Measurements from ENCODE around the gene FAM98B.
"Not testable (repeated sequence)": the region's sequence is repeated elsewhere in the genome, so short reads cannot be mapped to it uniquely, and the experiment has no call there.

FAM98B gene

GRCh38 chr15:38436993-38437392, 16.9 kb upstream of the FAM98B start:
- no peaks in the 10 kb centered on the region for H3K27me3 ChIP-seq (ENCODE audit: low read depth, low read length)
- H3K36me3 ChIP-seq (ENCODE audit: control insufficient read depth in 1 of 2, insufficient read depth in 2 of 2, low read length in 2 of 2), result no peaks in the 10 kb centered on the region
- H3K27ac ChIP-seq (ENCODE audit: low read length), result no peak overlapping the region
- H3K9me3 ChIP-seq (ENCODE audit: control insufficient read depth in 1 of 2, low read length in 2 of 2), result no peaks in the 10 kb centered on the region
- peaks cover 0 to 7% of the 10 kb centered on the region in 2 donors for H3K4me1 ChIP-seq (ENCODE audit: control insufficient read depth in 1 of 2, insufficient read depth in 2 of 2, low read length in 2 of 2)
- no peak overlapping the region for H3K4me3 ChIP-seq (ENCODE audit: low read depth in 1 of 2, low read length in 2 of 2)

GRCh38 chr15:38437603-38438002, 16.3 kb upstream of the FAM98B start:
- not testable (repeated sequence) for H3K4me1 ChIP-seq (ENCODE audit: control insufficient read depth in 1 of 2, insufficient read depth in 2 of 2, low read length in 2 of 2); H3K27ac ChIP-seq (ENCODE audit: low read length); H3K9me3 ChIP-seq (ENCODE audit: control insufficient read depth in 1 of 2, low read length in 2 of 2); H3K27me3 ChIP-seq (ENCODE audit: low read depth, low read length); H3K36me3 ChIP-seq (ENCODE audit: control insufficient read depth in 1 of 2, insufficient read depth in 2 of 2, low read length in 2 of 2); H3K4me3 ChIP-seq (ENCODE audit: low read depth in 1 of 2, low read length in 2 of 2)

DNA sequence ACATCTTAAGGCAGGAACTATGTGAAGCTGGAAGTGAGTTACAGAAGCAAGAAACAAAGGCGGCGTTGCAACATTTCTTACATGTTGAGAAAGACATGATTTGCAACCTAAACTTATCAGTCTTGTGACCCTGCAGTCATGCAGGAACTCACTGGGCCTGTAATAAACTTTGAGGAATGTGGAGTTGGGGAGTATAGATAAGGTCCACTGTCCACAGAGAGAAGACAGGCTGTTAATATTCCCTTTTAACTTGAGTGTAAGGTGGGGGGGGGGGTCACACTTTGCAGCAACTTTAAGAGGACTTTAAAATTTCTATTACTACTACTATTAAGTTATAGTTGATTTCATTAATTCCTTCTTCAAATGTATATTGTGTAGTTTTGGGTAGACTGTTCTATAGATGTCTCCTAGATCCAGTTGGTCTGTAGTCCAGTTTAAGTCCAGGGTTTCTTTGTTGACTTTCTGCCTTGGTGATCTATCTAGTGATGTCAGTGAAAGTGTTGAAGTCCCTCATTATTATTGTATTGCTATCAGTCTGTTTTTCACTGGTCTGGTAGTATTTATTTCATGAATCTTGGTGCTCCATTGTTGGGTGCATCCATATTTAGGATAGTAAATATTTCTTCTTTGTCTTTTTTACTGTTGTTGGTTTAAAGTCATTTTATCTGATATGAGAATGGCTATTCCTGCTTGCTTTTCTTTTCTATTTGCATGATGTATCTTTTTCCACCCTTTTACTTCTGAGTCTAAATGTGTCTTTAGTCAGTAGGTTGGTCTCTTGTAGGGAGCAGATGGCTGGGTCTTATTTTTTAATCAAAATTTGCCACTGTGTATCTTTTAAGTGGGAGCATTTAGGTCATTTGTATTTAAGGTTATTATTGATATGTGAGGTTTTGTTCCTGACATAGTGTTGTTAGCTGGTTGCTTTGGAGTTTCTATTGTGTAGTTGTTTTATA, 15.6 kb upstream of the FAM98B start:
- peaks cover 0 to 7% of the 10 kb centered on the region in 2 donors for H3K4me1 ChIP-seq (ENCODE audit: control insufficient read depth in 1 of 2, insufficient read depth in 2 of 2, low read length in 2 of 2)
- no peaks in the 10 kb centered on the region for H3K9me3 ChIP-seq (ENCODE audit: control insufficient read depth in 1 of 2, low read length in 2 of 2)
- no peaks in the 10 kb centered on the region for H3K36me3 ChIP-seq (ENCODE audit: control insufficient read depth in 1 of 2, insufficient read depth in 2 of 2, low read length in 2 of 2)
- H3K27me3 ChIP-seq (ENCODE audit: low read depth, low read length), result no peaks in the 10 kb centered on the region
- H3K4me3 ChIP-seq (ENCODE audit: low read depth in 1 of 2, low read length in 2 of 2), result no peak overlapping the region
- H3K27ac ChIP-seq (ENCODE audit: low read length), result no peak overlapping the region

DNA sequence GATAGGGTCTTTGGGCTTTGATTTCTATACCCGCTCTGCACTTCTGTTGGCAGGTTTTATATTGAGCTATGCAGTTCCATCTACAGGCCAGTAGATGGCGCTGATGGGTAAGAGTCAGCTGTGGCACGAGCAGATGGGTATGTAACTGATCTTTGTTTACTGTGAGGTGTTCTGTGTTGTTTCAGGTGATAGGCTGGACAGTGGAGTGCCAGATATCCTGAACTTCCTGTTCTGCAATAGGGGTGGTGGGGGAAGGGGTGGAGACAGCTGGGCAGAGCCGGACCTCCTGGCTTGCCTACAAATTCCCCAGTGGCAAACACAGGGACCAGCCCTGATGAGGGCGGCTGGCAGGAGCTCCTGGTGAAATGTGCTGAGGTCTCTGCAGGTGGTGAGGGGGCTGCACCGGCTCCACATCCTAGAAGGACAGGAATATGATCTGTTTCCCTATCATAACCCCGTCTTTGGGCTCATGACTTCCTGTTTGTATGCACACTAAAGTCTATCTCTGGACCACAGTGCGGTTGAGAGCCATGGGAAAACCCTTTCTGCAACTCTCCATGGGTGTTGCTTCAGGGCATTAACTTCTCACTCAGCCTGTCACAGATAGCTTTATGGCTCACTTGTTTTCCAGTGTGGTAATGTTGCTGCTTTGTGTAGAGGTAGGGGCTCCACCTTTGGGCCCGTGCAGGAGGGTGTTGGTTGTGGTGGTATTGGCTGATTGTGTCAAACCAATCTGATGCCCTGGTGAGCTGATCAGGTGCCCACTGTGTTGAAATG, 13.4 kb upstream of the FAM98B start:
- Histone ChIP-seq H3K9me3 (ENCODE audit: control insufficient read depth in 1 of 2, low read length in 2 of 2) (no peaks in the 10 kb centered on the region), H3K4me1 (ENCODE audit: control insufficient read depth in 1 of 2, insufficient read depth in 2 of 2, low read length in 2 of 2) (peaks cover 0 to 7% of the 10 kb centered on the region in 2 donors), H3K27ac (ENCODE audit: low read length) (no peak overlapping the region), H3K36me3 (ENCODE audit: control insufficient read depth in 1 of 2, insufficient read depth in 2 of 2, low read length in 2 of 2) (no peaks in the 10 kb centered on the region), H3K27me3 (ENCODE audit: low read depth, low read length) (no peaks in the 10 kb centered on the region), H3K4me3 (ENCODE audit: low read depth in 1 of 2, low read length in 2 of 2) (peak overlapping the region; percentile 12 to 17)

DNA sequence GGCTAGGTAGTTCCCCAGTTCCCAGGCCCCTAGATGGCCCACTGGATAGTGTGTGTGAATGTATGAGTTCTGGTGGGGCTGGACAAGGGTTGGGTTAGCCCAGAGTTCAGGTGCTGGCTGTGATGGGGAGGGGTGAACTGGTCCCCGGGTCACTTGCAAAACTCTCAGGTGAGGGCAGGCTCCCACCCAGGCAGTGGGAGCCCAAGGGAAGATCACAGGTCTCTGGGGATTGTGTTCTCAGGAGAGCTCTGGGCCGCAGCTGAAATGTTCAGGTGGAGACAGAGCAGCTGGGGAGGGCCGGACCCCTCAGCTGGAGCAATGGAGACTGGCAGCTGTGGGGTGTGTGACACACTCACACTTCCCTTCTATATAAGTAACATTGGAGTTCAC, 12.8 kb upstream of the FAM98B start:
- Histone ChIP-seq H3K27me3 (ENCODE audit: low read depth, low read length) (no peaks in the 10 kb centered on the region), H3K36me3 (ENCODE audit: control insufficient read depth in 1 of 2, insufficient read depth in 2 of 2, low read length in 2 of 2) (no peaks in the 10 kb centered on the region), H3K27ac (ENCODE audit: low read length) (no peak overlapping the region), H3K4me3 (ENCODE audit: low read depth in 1 of 2, low read length in 2 of 2) (no peak overlapping the region), H3K9me3 (ENCODE audit: control insufficient read depth in 1 of 2, low read length in 2 of 2) (no peaks in the 10 kb centered on the region), H3K4me1 (ENCODE audit: control insufficient read depth in 1 of 2, insufficient read depth in 2 of 2, low read length in 2 of 2) (peaks cover 0 to 7% of the 10 kb centered on the region in 2 donors)

DNA sequence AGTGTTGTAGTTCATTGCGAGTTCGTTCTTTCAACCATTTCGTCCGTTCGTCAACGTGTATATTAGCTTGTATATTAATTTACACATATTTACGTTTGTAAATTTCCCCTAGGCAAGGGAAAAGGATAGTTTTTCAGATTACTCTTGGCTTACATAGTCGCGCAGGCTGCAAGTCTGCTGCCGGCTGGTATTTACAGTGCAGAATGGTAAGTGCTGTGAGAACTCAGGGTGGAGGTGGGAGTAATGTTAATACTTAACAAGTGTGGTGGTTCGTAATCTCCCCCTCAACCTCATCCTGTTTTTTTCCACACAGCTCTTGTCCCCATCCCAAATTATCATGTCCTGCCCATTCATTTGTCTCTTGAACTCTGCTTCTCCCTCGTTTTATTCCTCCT, 766 bp downstream of the FAM98B start:
- H3K36me3 ChIP-seq (ENCODE audit: control insufficient read depth in 1 of 2, insufficient read depth in 2 of 2, low read length in 2 of 2), result no peaks in the 10 kb centered on the region
- H3K4me1 ChIP-seq (ENCODE audit: control insufficient read depth in 1 of 2, insufficient read depth in 2 of 2, low read length in 2 of 2), result peaks cover 16% of the 10 kb centered on the region in 2 donors
- H3K9me3 ChIP-seq (ENCODE audit: control insufficient read depth in 1 of 2, low read length in 2 of 2), result no peaks in the 10 kb centered on the region
- H3K4me3 ChIP-seq (ENCODE audit: low read depth in 1 of 2, low read length in 2 of 2), result peak overlapping the region; percentile 97 to 98
- H3K27ac ChIP-seq (ENCODE audit: low read length), result peak overlapping the region; percentile 91
- H3K27me3 ChIP-seq (ENCODE audit: low read depth, low read length), result no peaks in the 10 kb centered on the region

GRCh38 chr15:38455092-38455491, 1.2 kb downstream of the FAM98B start:
- Histone ChIP-seq H3K27me3 (ENCODE audit: low read depth, low read length) (no peaks in the 10 kb centered on the region), H3K27ac (ENCODE audit: low read length) (peak overlapping the region; percentile 91), H3K36me3 (ENCODE audit: control insufficient read depth in 1 of 2, insufficient read depth in 2 of 2, low read length in 2 of 2) (no peaks in the 10 kb centered on the region), H3K4me3 (ENCODE audit: low read depth in 1 of 2, low read length in 2 of 2) (peak overlapping the region; percentile 97 to 98), H3K4me1 (ENCODE audit: control insufficient read depth in 1 of 2, insufficient read depth in 2 of 2, low read length in 2 of 2) (peaks cover 16 to 17% of the 10 kb centered on the region in 2 donors), H3K9me3 (ENCODE audit: control insufficient read depth in 1 of 2, low read length in 2 of 2) (no peaks in the 10 kb centered on the region)

GRCh38 chr15:38458646-38459045, 4.7 kb downstream of the FAM98B start:
- no peak overlapping the region for H3K27ac ChIP-seq (ENCODE audit: low read length)
- peaks cover 16% of the 10 kb centered on the region in 2 donors for H3K4me1 ChIP-seq (ENCODE audit: control insufficient read depth in 1 of 2, insufficient read depth in 2 of 2, low read length in 2 of 2)
- no peaks in the 10 kb centered on the region for H3K9me3 ChIP-seq (ENCODE audit: control insufficient read depth in 1 of 2, low read length in 2 of 2)
- no peak overlapping the region for H3K4me3 ChIP-seq (ENCODE audit: low read depth in 1 of 2, low read length in 2 of 2)
- H3K36me3 ChIP-seq (ENCODE audit: control insufficient read depth in 1 of 2, insufficient read depth in 2 of 2, low read length in 2 of 2), result no peaks in the 10 kb centered on the region
- no peaks in the 10 kb centered on the region for H3K27me3 ChIP-seq (ENCODE audit: low read depth, low read length)

DNA sequence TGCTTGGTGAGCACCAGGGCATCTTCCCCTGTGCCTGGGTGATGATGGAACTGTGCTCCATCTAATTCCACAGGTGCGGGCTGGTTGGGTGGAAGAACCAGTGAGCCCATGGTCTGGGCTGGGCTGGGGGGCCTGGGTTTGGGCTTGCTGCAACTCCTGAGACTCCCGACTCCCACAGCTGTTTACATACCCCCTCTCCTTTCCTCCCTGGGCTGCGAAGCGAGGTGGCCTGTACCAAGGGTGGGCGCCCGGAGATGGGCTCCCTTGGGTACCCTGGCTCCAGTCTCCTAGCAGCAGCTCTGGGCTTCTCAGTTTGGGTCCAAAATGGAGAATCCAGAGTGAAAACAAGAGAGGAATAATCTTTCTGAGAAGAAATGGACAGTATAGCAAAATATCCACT, 5.6 kb downstream of the FAM98B start:
- H3K9me3 ChIP-seq (ENCODE audit: control insufficient read depth in 1 of 2, low read length in 2 of 2), result no peaks in the 10 kb centered on the region
- no peaks in the 10 kb centered on the region for H3K27me3 ChIP-seq (ENCODE audit: low read depth, low read length)
- no peaks in the 10 kb centered on the region for H3K36me3 ChIP-seq (ENCODE audit: control insufficient read depth in 1 of 2, insufficient read depth in 2 of 2, low read length in 2 of 2)
- H3K4me3 ChIP-seq (ENCODE audit: low read depth in 1 of 2, low read length in 2 of 2), result no peak overlapping the region
- no peak overlapping the region for H3K27ac ChIP-seq (ENCODE audit: low read length)
- peaks cover 16% of the 10 kb centered on the region in 2 donors for H3K4me1 ChIP-seq (ENCODE audit: control insufficient read depth in 1 of 2, insufficient read depth in 2 of 2, low read length in 2 of 2)

GRCh38 chr15:38460543-38460942, 6.6 kb downstream of the FAM98B start:
- Histone ChIP-seq H3K4me1 (ENCODE audit: control insufficient read depth in 1 of 2, insufficient read depth in 2 of 2, low read length in 2 of 2) (peaks cover 8 to 9% of the 10 kb centered on the region in 2 donors), H3K27me3 (ENCODE audit: low read depth, low read length) (no peaks in the 10 kb centered on the region), H3K4me3 (ENCODE audit: low read depth in 1 of 2, low read length in 2 of 2) (no peak overlapping the region), H3K27ac (ENCODE audit: low read length) (no peak overlapping the region), H3K9me3 (ENCODE audit: control insufficient read depth in 1 of 2, low read length in 2 of 2) (no peaks in the 10 kb centered on the region), H3K36me3 (ENCODE audit: control insufficient read depth in 1 of 2, insufficient read depth in 2 of 2, low read length in 2 of 2) (no peaks in the 10 kb centered on the region)

GRCh38 chr15:38461066-38461833, 7.3 kb downstream of the FAM98B start:
- no peaks in the 10 kb centered on the region for H3K36me3 ChIP-seq (ENCODE audit: control insufficient read depth in 1 of 2, insufficient read depth in 2 of 2, low read length in 2 of 2)
- H3K4me3 ChIP-seq (ENCODE audit: low read depth in 1 of 2, low read length in 2 of 2), result no peak overlapping the region
- no peak overlapping the region for H3K27ac ChIP-seq (ENCODE audit: low read length)
- H3K4me1 ChIP-seq (ENCODE audit: control insufficient read depth in 1 of 2, insufficient read depth in 2 of 2, low read length in 2 of 2), result peaks cover 2 to 7% of the 10 kb centered on the region in 2 donors
- no peaks in the 10 kb centered on the region for H3K27me3 ChIP-seq (ENCODE audit: low read depth, low read length)
- H3K9me3 ChIP-seq (ENCODE audit: control insufficient read depth in 1 of 2, low read length in 2 of 2), result no peaks in the 10 kb centered on the region

Data from muscle layer of duodenum (tissue), 2 donors.